Measurements from ENCODE around the gene ACAD9.

DNA sequence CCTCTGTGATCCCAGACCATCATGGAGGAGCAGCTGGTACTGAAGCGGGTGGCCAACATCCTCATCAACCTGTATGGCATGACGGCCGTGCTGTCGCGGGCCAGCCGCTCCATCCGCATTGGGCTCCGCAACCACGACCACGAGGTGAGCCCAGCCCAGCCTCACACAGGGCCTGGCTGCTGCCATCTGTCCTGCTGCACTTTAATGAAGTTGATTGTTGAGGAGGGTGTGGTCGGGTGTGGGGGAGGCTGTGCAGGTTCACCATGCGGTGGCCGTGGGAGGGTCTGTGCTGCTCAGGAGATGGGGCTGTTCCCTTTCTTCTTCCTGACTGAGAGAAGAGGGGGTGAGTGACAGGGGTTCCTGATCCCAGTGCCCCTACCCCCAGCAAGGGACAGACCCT lies 30.6 kb downstream of the ACAD9 start:
- TF ChIP-seq, protein P1, sequence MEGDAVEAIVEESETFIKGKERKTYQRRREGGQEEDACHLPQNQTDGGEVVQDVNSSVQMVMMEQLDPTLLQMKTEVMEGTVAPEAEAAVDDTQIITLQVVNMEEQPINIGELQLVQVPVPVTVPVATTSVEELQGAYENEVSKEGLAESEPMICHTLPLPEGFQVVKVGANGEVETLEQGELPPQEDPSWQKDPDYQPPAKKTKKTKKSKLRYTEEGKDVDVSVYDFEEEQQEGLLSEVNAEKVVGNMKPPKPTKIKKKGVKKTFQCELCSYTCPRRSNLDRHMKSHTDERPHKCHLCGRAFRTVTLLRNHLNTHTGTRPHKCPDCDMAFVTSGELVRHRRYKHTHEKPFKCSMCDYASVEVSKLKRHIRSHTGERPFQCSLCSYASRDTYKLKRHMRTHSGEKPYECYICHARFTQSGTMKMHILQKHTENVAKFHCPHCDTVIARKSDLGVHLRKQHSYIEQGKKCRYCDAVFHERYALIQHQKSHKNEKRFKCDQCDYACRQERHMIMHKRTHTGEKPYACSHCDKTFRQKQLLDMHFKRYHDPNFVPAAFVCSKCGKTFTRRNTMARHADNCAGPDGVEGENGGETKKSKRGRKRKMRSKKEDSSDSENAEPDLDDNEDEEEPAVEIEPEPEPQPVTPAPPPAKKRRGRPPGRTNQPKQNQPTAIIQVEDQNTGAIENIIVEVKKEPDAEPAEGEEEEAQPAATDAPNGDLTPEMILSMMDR (IDR thresholded peaks at IDR 0.05) = no peak
- no peak for TF ChIP-seq POLR2A (IDR thresholded peaks at IDR 0.05)
